GM21447 (cell line): ENCODE data around the gene TOPAZ1.

ENCODE experiments used
- ATAC-seq: cut with Tn5 transposase; IDR thresholded peaks from one replicate; pipeline ENCODE4 v1.9.1; 2021; ENCODE audit not compliant: unreplicated experiment

TOPAZ1 gene

DNA sequence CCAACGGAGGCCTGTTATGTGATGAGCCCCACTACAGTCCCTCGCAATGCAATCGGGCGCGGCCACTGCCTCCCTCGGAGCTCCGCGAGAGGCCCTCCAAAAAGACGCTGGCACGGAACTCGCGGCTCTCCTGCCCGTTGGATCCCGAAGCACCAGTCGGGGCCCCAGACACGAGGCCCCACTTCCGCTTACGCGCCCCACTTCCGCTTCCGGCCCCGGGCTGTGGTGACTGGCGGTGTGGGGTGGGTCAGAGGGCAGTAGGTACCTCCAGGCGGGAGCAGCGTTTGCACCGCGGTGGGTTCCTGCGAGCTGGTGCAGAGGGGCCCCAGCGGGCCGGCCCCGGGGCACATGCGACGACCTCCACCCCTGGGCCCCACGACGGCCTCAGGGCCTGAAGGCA is at the start of gene TOPAZ1:
TSS of gene TOPAZ1 (plus strand) at position 181 of the 400 bp plus-strand sequence. CDS start at position 349, 168 bp downstream.
- ATAC-seq, result no peak

DNA sequence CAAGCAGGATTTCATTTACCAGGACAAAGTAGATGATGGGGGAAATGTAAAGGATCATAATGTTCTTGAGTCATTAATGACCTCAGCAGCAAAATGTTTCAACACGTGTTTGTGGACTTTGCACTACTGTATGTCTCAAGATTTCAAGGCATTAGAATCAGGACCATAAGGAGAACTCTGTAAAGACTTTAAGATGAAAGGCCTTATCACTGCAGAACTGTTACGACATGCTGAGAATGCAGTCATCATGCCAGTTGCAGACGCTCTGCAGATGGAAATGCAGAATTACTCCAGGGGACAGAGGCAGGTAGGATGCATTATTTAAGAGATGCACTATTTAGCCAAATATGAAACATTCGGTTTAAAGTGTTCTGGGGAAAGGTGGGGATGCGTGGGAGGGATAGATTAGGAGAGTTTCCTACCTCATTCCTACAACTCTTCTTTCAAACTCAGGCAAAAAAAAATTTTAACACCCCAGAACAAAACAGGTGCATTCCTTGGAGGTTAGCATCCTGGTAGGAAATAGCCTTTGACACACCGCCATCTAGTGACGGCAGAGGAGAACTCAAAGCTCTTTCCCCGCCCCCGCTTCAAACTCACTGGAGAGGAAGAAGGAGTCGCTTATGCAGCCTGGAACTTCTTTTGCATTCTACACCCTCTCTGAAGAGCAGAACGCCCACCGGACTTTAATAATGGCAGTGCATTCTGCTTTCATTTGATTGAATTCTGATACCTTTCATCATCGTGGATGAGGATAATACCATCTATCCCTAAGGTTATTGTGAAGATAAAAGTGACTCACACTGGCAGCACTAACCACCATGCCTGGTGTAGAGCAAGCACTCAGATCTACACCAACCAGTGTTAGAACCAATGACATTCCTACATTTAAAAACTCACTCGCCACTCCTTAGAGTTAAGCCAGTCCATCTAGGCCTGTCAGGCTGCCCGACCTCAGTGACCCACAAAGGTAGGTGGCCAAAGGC is 43.1 kb upstream of the TOPAZ1 start:
- ATAC-seq, result no peak

DNA sequence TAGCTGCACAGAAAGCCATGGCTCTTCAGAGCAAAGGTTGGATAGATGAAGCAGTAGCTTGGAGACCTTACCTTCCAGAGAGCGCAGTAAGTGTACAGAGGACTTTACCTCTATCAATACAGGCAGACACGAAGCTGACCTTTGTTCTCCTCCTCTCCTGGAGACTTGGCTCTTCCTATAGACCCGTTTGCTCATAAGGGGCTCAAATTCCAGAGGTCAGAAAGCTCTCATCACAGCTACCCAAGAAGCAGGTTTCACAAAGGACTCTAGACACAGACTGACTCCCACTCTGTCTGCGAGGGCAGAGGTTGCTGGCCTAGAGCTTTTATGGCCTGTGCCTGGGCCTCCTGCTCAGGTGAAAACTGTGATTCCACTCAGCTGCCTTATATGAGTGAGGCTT is 35.4 kb upstream of the TOPAZ1 start:
- ATAC-seq, result no peak

DNA sequence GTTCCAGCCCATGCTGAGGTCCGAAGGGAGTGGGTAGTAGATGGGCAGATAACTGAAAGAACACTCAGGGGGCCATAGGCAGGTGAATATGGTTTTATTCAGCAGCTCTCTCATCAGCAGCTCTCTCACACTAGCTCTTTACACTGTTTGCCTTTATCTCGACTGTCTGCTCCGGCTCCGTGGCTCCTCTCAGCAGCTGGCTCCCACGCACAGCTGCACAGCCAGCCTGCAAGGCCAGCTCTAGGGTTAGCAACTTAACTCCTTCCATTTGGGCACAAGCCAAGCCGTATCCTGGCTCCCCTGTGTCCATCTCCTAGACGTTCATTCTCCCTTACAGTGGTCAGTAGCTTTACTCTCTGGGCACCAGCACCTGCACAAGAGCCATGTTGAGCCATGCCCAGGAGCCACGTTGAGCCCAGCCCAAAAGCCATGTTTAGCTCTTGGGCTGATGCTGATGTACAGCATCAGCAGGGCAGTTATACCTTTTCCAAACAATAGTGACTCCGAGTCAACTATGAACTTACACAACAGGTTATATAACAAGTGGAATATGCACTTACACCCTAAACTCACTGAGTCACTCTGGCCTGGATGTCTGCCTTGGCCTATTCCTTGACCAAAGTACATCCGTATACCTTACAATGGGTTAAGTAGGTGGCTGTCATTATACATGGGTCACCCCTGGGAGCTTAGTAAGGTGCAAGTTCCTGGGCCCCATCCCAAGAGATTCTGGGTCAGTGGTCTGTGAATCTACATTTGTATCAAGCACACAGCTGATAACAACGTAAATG is 34.6 kb upstream of the TOPAZ1 start:
- no peak for ATAC-seq

DNA sequence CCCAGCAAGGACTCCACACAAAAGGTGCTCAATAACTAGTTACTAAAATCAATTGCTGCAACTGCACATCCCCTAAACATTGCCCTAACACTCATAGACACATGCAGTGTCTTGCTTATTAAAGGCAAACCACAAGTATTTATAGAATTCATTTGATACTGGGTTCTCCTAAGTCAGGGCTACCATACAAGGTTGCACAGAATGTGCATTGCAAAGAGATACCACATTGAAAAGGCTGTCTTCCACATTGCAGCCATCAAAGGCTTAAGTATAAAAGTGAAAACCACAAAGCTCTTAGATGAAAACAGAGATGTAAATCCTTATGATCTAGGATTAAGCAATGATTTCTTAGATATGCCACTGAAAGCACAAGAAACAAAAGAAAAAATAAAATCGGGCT is 33.6 kb upstream of the TOPAZ1 start:
- ATAC-seq, result no peak

DNA sequence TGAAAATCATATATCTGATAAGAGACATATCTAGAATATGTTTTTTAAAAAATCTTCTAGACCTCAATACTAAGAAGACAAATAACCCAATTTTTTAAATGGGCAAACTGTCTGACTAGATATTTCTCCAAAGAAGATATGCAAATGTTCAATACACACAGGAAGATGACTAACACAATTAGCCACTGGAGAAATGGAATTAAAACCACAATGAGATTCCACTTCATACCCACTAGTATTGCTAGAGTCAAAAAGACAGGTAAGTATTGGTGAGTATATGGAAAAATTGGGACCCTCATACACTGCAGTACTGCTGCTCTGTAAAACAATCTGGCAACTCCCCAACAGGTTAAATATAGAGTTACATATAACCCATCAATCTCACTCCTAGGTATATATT is 33.1 kb upstream of the TOPAZ1 start:
- no peak for ATAC-seq

DNA sequence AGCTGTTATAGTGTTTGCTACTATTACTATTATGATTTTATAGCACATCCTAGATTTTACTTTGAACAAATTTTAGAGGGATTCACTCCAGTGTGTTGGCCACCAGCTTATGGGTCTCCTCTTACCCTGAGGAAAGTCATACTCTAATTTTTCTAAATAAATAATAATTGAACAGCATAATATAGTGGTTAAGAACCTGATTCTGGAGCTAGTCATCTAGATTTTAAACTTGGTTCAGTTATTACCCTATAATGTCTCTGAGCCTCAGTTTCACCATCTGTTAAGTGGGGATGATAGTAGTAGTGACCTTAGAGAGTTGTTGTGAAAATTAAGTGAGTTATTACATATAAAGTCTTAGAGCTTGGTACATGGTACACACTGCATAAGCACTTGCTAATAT is 30.7 kb upstream of the TOPAZ1 start:
- no peak for ATAC-seq

DNA sequence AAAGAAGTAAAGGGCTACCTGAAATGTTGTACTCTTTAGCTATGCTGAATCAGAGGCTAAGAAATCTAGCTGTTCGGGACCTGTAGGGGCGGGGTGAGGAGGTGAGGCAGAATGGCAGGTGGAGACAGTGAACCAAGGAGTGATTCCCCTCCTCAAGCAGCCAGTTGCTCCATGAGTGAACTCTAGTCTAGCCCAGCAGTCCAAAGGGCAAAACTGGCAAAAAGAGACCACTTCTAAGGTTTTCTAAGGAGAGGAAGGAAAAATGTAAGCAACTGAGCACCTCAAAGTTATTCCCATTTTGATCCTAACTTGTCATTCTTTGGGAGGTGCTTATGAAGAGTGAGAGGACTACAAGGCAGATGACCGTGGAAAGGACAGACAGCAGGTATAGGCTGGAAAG is 19.3 kb upstream of the TOPAZ1 start:
- ATAC-seq, result no peak

DNA sequence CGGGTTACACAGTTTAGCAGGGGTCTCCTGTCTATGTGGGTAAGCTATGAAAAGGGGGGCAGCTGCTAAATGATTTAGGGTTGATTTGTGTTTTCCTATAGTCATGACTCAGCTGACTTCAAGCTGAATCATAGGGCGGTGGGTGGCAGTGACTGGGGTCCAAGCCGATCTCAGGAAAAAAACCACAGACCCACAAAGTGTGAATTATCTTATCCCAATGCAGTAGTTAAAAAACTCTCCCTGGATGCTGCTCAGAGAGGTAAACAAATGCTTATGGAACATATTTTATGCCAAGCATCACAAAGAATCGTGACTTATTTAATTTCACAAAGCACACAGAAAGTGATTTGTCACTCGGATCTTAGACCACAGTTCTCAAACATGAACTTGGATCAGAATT is 18.4 kb upstream of the TOPAZ1 start:
- no peak for ATAC-seq

DNA sequence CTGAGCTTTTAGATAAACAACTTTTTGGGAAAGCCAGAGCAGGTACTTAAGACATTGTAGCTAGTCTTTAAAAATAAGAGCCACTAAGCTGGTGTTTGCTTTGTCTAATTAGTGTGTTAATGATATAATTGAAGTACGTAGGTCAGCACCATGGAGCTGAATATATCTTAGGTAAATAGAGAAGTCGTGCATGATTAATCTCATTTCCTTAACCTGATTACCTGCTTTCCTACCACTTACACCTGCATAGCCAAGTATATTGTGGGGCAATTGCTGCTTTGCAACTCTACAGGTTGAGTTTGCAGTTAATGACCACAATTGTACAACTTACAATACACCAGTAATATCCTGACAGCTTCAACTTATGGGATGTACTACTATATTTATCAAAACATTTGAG is 17.6 kb upstream of the TOPAZ1 start:
- no peak for ATAC-seq

DNA sequence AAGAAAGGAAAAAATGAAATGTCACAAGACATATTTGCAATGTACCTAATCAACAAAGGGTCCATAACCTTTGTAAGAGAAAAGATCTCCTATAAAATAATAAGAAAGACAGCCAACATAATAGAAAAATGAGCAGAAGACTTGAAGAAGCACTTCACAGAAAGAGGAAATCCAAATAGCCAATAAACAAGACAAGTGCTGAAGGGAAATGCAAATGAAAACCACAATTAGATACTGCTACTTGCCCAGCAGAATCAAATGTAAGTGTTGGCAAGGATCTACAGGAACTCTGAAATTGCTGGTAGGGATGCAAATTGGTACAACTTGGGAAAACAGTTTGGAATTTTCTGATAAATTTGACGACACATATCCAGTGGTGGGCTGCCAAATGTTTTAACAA is 15.1 kb upstream of the TOPAZ1 start:
- no peak for ATAC-seq

DNA sequence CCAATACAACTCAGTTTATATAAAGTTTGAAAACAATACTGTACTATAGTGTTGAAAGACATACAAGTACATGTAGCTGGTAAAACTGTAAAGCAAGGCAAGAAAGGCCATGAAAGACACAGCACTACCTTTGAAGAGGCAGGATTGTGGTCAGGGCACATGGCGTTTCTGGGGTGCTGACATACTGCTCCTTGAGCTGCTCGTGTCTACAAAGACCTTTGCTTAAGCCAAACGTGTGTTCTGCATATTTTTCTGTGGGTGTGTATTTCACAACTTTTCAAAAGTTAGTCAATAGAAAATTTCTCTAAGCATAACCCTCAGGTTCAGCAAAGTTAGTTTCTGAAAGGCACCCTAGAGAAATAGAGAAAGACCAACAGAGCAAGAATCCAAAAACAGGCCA is 14.1 kb upstream of the TOPAZ1 start:
- no peak for ATAC-seq

DNA sequence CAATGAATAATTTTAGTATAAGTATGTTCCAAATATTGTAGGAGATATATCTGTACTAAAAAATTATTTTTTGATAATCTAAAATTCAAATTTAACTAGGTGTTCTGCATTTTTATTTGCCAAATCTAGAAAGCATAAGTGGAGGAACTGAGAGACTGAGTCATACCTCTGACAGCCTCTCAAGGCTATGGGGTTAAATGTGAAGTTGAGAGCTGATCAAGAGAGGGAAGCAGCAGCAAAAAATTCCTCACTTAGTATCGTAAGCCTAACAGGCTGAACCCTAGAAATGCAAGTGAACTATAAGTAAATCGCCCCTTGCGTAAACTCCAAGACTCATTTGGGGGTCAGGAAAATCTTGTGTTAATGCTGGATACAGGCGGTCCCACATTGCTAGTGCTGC is 12.8 kb upstream of the TOPAZ1 start:
- ATAC-seq, result no peak

DNA sequence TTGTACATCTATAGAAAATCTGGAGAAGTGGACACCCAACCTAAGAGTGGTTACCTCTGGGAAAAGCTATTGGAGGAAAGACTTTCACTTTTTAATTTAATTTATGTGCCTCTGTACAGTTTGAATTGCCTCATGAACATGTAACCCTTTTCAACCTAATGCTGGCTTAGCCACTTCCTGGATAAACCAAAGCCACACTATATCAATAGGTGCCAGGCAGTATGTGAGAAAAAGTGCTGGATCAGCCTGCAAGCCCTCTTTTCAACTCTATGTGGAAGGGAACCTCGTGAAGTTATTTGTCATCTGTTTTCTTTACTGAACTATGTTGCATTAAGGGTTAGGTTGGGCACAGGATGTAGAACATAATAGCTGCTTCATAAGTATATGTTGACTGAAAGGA is 9.3 kb upstream of the TOPAZ1 start:
- ATAC-seq, result no peak

DNA sequence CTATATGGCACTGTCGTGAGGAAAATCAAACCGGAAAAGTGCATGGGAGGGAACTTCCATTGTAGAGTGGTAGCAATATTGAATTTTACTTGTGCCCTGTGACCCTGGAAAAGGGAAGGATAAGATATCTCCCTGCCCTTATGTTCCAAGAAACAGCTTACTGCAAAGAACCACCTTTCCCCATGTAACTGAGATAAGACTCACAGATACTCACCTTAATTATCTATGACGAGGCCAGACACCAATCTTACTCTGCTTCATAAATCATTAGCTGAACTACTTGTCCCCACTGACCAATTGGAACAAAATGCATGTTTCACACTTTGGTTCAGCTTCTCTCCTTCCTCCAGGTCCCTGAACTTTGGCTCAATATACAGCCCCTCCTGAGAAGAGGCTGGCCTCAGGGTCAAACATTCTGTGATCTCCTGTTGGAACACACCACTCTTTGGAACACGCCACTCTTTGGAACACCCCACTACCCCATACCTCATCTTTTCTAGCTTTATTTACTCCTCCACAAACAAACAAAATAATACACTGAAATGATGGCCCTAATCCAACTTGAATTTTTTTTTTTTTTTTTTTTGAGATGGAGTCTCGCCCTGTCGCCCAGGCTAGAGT is 6.9 kb upstream of the TOPAZ1 start:
- no peak for ATAC-seq

DNA sequence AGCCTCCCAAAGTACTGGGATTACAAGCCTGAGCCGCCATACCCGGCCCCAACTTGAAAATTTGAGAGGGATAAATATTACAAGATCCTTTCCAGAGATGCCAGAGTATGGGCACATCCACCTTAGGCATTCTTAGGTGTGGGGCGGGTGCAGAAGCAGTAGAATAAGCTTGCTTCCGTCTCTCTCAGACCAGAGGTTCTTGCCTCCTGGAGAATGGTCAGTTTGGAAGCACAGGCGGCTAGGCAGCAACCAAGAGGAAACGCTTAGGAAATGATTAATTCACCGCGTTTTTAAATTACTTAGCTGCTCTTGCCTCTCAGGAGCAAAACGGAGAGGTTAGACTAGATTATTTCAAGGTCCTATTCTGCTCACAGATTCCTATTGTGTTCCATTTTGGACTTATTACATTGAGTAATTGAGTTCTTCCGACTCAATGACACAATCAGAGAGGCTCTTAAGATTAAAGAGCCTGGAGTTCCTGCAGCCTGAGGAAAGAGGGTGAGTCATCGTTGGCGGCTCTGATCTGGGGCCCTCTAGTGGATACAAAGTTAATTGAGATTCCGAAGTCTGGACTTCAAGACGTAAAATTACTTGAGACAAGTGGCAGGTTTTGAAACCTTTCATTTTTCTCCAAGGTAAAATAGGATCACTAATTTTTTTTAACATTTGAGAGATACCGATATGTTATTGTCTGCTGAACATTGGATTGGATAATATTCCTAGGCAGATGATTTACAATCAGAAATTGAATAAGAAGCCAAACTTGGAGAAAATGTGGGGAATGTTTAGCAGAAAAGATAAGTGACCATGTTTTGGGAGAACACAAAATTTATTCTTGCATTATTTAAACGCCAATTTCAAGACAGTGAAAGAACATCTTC is 5.8 kb upstream of the TOPAZ1 start:
- ATAC-seq, result no peak

DNA sequence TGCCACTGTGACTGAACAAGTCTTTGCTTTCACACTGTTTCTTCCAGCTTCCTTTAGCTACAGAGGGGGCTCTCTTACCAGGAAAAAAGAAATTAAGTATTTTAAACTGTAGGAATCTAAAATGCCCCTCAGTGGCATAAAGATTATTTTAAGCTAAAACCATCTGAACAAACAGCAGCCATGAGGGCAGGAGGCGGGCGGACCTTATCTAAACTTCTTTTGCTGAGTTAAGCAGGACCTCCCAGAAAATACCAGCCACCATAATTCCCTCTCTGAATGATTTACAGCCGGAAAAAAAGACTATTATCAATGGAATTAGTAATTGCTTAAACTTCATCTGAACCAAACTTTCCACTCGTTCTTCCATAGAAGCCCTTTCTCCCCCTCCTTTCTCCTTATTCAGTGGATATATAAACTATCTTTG is 5.2 kb upstream of the TOPAZ1 start:
- no peak for ATAC-seq

DNA sequence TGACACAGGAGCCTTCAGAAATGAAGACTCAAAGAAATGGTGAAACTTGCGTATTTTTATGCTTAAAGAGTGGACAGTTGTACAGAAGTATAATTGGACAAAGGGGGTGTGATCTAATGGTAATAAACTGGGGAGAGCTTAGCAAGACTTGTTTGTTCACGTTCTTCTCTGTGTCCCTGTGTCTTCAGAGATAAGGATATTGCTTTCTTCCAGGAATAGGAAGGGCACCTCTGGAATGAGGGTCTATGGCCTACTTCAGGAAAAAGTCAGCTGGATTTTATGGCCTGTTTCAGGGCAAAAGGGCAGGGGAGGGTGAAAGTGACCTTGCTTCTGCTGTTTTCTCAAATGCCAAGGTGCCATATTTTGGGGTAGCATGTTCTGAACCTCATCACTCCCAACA is 4.5 kb upstream of the TOPAZ1 start:
- no peak for ATAC-seq

DNA sequence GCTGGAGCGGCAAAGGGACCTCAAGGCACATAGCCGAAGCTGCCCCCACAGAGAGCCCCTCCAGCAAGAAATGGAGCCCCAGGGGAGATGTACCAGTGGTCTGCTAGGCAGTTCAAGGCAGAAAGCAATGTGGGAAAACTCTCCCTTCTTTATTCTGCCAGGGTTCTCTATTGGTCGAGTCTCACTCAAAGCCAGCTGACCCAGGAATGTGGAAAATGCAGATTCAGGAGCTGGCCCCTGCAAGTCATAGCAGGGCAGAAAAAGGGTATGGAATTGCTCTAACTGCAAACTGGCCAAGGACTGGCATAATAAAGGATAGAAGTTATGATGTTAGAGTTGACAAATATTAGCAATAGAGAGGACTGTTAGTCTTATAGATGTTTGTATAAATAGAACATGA is 4.0 kb upstream of the TOPAZ1 start:
- ATAC-seq, result no peak

DNA sequence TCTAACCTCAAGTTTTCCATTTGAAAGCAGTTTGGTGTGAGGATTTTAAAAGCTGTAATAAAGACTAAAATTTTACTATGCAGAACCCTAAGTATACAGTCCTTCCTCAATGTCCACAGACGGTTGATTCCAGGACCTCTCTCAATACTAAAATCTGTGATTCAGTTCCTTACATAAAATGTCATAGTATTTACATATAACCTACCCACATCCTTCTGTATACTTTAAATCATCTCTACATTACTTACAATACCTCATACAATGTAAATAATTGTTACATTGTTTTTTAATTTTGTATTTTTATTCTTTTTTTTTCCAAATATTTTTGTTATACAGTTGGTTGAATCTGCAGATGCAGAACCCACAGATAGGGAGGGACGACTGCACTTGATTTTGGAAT is 2.8 kb upstream of the TOPAZ1 start:
- ATAC-seq, result no peak

DNA sequence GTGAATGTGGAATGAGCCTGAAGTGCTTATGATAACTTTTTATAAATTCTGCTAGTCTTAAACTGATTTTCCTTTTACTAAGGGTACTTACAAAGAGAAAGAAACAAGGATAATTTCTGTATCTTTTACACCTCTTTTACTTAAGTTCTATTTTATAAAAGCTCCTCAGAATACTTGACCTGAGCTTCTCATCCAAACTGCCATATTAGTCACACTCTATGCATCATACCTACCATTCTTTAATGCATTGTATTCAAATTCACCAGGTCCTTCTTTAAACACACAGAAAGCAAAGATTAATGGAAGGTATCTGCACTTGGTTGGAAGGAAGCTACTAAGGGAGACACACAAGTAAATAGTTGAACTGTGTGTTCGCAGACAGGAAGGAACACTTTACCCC is 1.6 kb upstream of the TOPAZ1 start:
- ATAC-seq, result no peak
